Hematopoietic multipotent progenitor cell treated with erythropoietin and hydrocortisone succinate and interleukin-3 and kit ligand, for 6 days (in vitro differentiated cells): ENCODE data around the gene ADGRB3.
A peak's percentile ranks its signal among the peaks of the same experiment; 100 is the strongest.
"Not testable (repeated sequence)": the region's sequence is repeated elsewhere in the genome, so short reads cannot be mapped to it uniquely, and the experiment has no call there.

Experiments used
- DNase-seq: peaks from one replicate; pipeline ENCODE4 v3.0.0-alpha.2; 2015

ADGRB3 gene

GRCh38 chr6:68834551-68834950 lies 199.5 kb downstream of the ADGRB3 start:
- DNase-seq: no peak

GRCh38 chr6:68838571-68838970 lies 203.5 kb downstream of the ADGRB3 start:
- DNase-seq: no peak

- DNase-seq: no peak
Observed at GRCh38 chr6:68852791-68853190, 217.7 kb downstream of the ADGRB3 start.

- no peak for DNase-seq
Observed at GRCh38 chr6:68859233-68859632, 224.2 kb downstream of the ADGRB3 start.

DNA sequence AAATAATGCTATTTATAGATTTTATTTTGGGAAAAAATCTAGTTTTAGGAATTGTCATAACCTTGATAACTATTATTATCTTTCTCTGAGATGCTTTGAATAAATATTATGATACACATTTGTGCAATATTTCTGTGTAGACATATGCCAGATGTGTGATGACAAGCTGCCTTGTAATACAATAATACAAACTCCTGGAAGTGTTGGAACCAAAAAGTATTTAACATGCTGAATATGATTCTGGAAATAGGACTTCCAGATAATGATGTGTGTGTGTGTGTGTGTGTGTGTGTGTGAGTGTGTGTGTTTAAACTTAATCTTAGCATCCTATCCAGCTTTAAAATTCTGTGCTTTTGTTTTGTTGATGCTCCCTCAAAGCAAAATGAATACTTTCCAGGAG lies 233.6 kb downstream of the ADGRB3 start:
- no peak for DNase-seq

DNA sequence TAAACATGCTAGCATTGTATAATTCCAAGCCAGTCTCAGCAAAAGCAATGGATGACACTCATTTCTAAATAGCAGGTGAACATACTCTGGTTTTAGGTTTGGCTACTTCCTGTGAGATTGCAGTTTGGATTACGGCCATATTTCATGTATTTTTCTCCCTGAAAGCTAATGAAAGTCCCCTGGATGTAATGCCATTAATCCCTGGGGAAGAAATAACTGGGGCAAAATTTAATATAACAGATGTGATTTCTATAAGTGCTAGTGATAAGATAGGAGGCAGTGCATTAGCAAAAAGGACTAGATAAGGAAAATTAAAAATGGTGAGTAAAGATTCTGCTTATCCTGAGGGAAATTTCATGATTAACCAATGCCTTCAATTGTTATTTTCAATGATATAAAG lies 238.2 kb downstream of the ADGRB3 start:
- DNase-seq: no peak

DNA sequence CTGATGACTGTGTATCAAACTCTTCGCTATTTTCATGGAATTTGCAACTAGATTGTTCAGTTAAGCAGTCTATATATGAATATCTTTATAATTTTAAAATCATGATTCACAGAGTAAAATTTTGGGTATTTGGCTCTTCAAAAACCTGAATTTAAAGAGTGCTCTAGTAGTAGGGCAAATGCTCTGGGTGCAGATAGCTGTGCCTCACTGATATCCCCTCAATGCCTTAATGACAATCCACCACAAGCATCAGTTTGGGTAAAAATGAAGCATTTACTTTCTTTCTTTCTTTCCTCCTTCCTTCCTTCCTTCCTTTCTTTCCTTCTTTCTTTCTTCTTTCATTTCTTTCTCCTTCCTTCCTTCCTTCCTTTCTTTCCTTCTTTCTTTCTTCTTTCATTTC lies 239.7 kb downstream of the ADGRB3 start:
- no peak for DNase-seq

- DNase-seq: no peak
Observed at GRCh38 chr6:68875403-68875802, 240.3 kb downstream of the ADGRB3 start.

GRCh38 chr6:68876792-68877493 lies 241.9 kb downstream of the ADGRB3 start:
- DNase-seq: peak; percentile 68

- DNase-seq: no peak
Observed at GRCh38 chr6:68880050-68880813, 245.2 kb downstream of the ADGRB3 start.

- not testable (repeated sequence) for DNase-seq
Observed at GRCh38 chr6:68883325-68883724, 248.2 kb downstream of the ADGRB3 start.

GRCh38 chr6:68891419-68891818 lies 256.3 kb downstream of the ADGRB3 start:
- DNase-seq: no peak

DNA sequence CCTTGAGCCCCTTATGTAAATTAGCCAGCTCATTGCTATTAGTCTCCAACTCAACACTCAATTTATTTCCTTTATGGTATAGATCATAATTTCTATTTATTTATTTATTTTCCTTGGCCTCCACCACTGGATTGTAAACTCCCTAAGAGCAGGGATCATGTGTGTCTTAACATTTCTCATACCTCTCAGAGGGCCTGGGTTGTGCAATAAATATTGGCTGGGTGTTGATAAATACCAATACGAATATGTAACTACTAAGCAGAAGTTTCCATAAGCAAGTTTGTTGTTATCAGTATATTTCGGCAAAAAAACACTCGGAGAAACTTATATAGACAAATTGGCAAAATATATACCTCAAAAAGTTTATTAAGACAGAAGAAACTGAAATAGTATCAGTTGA lies 257.4 kb downstream of the ADGRB3 start:
- DNase-seq: no peak

GRCh38 chr6:68895929-68896328 lies 260.8 kb downstream of the ADGRB3 start:
- no peak for DNase-seq

DNA sequence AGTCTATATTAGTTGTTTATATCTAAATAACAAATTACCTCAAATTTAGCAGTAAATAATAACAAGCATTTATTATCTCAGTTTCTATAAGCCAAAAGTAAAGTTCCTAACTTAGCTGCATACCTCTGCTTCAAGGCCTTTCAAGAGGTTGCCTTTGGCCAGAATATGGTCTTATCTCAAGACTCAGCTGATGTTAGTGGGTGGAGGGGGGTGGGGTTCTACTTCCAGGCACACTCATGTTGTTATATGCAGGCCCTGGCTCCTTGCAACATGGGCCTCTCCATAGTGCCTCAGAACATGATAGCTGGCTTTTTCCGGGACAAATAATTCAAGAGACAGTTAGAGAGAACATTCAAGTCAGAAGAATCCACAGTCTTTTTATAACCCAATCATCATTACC lies 266.0 kb downstream of the ADGRB3 start:
- DNase-seq: no peak

- DNase-seq: no peak
Observed at GRCh38 chr6:68911334-68911733, 276.3 kb downstream of the ADGRB3 start.

DNA sequence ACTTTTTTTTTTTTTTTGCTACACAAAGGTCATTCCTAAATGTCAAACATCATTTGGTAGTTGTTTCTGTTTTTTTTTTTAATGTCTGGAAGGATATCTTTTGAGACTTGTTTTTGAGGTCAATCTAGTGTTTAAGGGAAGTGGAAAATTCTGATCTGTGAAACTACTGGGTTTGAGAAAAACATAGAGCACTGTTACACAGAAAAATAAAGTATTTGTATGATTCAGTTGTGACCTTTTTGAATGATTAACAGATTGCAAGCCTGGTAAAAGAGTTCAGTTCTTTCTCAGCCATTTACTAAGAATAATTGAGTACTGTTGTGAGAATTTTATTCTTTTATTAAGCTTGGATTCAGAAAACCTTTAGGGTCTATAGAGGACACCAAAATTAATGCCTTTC lies 276.7 kb downstream of the ADGRB3 start:
- DNase-seq: no peak

GRCh38 chr6:68912805-68913204 lies 277.7 kb downstream of the ADGRB3 start:
- not testable (repeated sequence) for DNase-seq

DNA sequence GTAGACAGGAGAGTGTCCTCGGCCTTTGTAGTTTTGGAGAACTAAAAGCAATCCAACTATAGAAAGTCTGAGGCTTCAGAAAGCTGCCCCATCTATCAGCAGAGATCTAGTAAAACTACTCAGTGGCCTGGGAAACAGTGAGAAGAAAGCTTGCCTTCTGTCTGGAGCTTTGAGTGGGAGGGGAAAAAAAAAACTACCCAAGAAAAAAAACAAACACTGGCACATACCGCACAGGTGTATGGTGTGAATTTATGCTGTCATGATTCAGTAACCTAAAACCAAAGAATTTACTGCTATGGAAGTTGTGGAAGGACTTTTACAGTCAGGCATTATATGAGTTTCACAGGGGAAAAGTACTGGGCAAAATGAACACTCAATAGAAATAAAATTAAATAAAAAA lies 280.5 kb downstream of the ADGRB3 start:
- DNase-seq: no peak

- DNase-seq: no peak
Observed at GRCh38 chr6:68919537-68919936, 284.5 kb downstream of the ADGRB3 start.

GRCh38 chr6:68941345-68941744 lies 306.3 kb downstream of the ADGRB3 start:
- no peak for DNase-seq

GRCh38 chr6:68947721-68948120 lies 312.6 kb downstream of the ADGRB3 start:
- DNase-seq: no peak

DNA sequence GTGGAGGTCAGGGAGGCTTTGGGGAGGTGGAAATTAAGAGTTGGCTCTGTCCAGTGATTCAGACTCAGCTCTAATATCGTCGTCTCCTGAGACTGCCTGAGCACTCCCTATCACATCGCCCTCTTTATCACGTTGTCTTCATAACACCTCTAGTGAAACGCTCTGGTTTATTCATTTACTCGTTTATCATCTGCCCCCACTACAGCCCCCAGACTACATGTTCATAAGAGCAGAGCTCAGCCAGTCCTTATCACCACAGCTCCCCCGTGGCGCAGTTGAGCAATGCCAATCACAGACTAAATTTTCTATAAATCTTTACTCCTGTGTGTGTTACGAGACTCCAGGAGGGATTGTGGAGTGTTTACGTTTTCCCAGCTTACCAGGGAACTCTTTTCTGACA lies 316.2 kb downstream of the ADGRB3 start:
- DNase-seq: no peak

GRCh38 chr6:68958327-68958726 lies 323.2 kb downstream of the ADGRB3 start:
- DNase-seq: peak; percentile 36
